Smooth muscle cell of the pulmonary artery (primary cell): ENCODE results near the gene PRR3. TPM values are rescaled to one million over a fixed set of nuclear protein-coding genes. Genes with fewer than 3 reads are reported as not detected.

Source experiments
- total RNA-seq: library from RNA; depleted of rRNA; stranded (reverse); fragments of >200 nt; gene quantifications from 2 replicates; pipeline ENCODE4 v1.2.3, GENCODE V29; 2014

PRR3 gene, protein sequence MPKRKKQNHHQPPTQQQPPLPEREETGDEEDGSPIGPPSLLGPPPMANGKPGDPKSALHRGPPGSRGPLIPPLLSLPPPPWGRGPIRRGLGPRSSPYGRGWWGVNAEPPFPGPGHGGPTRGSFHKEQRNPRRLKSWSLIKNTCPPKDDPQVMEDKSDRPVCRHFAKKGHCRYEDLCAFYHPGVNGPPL
- total RNA-seq, result 4.8 and 5.7 TPM in 2 replicates

DNA sequence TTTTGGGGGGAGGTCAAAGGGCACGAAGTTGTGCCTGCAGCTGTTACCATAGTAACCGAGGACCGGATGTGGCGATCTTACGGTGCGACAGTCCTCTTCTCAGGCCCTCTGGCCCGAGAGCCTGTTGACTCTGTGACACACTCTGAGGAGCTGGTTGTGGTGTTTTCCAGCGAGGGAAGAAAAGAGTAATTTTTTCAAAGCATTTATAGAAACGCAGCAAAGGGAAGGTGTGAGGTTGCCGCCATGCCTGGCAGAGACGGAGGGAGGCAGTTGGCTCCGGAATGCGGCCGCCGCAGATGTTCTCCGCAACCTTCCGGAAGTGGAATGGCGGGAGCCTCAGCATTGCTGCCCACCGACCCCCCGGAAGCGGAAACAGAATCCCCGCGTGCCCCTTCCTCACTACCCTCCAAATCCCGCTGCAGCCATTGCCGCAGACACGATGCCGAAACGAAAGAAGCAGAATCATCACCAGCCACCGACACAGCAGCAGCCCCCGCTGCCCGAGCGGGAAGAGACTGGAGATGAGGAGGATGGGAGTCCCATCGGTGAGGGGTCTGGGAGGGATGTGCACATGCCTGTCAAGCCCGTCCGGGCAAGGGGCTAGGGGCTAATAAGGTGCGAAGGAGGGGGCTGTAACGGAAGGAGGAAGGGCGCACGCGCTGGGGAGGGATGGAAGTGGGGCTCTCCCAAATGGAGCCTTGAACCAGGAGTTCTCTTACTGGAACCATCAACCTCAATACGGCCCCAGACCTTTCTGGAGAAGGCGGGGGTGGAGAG is at the start of gene PRR3:
Gene PRR3, plus strand, starts transcription at position 390 of the 777 bp plus-strand sequence. Its CDS starts 50 bp downstream, at position 440.

DNA sequence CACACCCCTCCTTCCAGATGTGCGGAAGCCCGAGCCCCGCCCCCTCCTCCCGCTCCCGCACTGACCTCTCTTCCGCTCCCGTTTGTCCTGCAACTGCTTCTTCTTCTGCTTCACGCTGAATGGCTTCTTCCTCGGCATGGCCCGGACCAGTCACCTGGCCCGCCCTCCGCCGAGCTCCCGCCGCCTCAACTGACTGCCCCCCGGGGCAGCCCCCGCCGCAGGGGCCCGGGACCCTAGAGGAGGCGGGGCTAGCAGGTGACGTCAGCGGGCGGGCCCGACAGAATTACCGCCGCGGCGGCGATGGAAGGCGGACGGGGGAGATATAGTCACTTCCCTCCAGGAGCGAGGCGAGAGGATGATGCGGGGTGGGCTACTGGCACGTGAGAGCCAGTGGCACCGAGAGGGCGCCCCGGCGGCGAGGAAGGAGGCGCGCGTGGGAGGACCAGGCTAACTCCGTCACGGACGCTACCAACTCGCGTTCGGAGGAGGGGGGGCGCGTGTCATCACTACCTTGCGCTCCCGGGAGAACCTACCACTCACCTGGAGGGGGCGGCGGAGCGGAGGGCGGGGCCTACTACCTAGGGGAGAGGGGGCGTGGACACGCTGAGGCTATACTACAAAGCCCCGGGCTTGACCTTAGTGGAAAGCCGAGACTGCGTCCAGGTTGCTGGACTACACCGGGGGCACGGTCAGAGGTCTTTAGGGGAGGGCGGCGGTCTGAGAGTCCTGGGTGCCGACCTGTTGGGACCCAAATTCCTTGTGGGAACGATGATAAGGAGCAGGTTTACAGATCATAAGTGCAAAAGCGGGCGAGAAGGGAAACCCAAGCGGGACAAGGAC is 809 bp upstream of the PRR3 start, which contains the start of gene GNL1:
Gene GNL1, minus strand, starts transcription at position 424 of the 840 bp plus-strand sequence. Its CDS starts 286 bp downstream, at position 138.

DNA sequence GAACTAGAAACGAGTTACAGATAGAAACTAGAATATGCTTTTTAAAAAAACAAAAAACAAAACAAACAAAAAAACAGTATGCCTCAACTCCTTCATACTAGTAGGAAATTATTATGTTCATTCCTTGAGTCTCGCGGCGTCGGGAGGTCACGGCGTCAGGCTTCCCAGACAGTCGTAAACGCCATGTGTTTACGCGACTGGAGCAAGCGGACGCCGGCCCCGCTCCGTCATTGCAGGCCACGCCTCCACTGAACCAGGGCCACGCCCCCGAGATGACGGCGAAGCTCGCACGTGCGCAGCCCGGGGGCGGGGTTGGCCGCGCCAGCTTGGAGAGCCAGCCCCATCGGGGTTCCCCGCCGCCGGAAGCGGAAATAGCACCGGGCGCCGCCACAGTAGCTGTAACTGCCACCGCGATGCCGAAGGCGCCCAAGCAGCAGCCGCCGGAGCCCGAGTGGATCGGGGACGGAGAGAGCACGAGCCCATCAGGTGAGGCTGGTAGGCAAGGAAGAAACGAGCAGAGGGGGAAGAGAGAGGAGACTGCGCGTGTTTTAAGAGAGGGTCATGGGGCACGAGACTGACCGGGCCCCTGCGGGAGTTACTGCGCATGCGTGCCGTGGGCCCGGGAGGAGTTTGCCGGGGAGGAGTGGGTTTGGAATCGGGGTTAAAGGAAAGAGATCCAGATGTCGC is 14.1 kb downstream of the PRR3 start, which contains the start of gene ABCF1:
Gene ABCF1, plus strand, starts transcription at position 368 of the 687 bp plus-strand sequence. Its CDS starts 46 bp downstream, at position 414.

Other genes with a start within 250 kb of the PRR3 start
- gene TRIM39, start 230.4 kb upstream of the PRR3 start, total RNA-seq, result 12.2 and 12.8 TPM in 2 replicates
- 15.4 and 17.9 TPM in 2 replicates for gene RPP21, start 212.1 kb upstream of the PRR3 start, total RNA-seq
- 215 and 254 TPM in 2 replicates for gene HLA-E, start 67.8 kb upstream of the PRR3 start, total RNA-seq
- 53.5 and 62.6 TPM in 2 replicates for gene GNL1, start 806 bp upstream of the PRR3 start, total RNA-seq
- gene ABCF1, start 14.1 kb downstream of the PRR3 start, total RNA-seq, result 43.7 and 55.0 TPM in 2 replicates
- 17.7 and 21.0 TPM in 2 replicates for gene PPP1R10, start 59.9 kb downstream of the PRR3 start, total RNA-seq
- 34.9 and 35.4 TPM in 2 replicates for gene MRPS18B, start 60.5 kb downstream of the PRR3 start, total RNA-seq
- 3.3 and 5.0 TPM in 2 replicates for gene ATAT1, start 69.6 kb downstream of the PRR3 start, total RNA-seq
- gene C6orf136, start 89.8 kb downstream of the PRR3 start, total RNA-seq, result 2.2 and 2.5 TPM in 2 replicates
- 34.6 and 40.8 TPM in 2 replicates for gene DHX16, start 115.7 kb downstream of the PRR3 start, total RNA-seq
- gene PPP1R18, start 129.3 kb downstream of the PRR3 start, total RNA-seq, result 55.1 and 74.0 TPM in 2 replicates
- gene NRM, start 133.7 kb downstream of the PRR3 start, total RNA-seq, result 2.6 and 3.3 TPM in 2 replicates
- gene MDC1, start 160.0 kb downstream of the PRR3 start, total RNA-seq, result 10.8 and 12.7 TPM in 2 replicates
- 611 and 617 TPM in 2 replicates for gene TUBB, start 163.1 kb downstream of the PRR3 start, total RNA-seq
- gene FLOT1, start 185.4 kb downstream of the PRR3 start, total RNA-seq, result 102 and 110 TPM in 2 replicates
- gene IER3, start 187.3 kb downstream of the PRR3 start, total RNA-seq, result 49.8 and 105 TPM in 2 replicates